HepG2 (cell line): ENCODE results near the gene TIFAB. TPM values are rescaled to one million over a fixed set of nuclear protein-coding genes. Genes with fewer than 3 reads are reported as not detected.
A peak's percentile ranks its signal among the peaks of the same experiment; 100 is the strongest.

ENCODE experiments used
- ASH2L ChIP-seq: fragments of 300-600, 200-600 bp; sonication (generic); IDR thresholded peaks from 2 replicates; pipeline ENCODE4 v1.7.0; 2017; ENCODE audit warnings: low read depth, mild to moderate bottlenecking, moderate library complexity, mixed read lengths, low read length; ENCODE audit not compliant: insufficient read length
- CEBPG ChIP-seq: IDR thresholded peaks from 2 replicates; pipeline ENCODE4 v1.6.1; 2016
- HMG20B ChIP-seq: conservative IDR thresholded peaks from 2 replicates; pipeline ENCODE4 v1.6.1; 2016; ENCODE audit warnings: missing genetic modification reagents, missing compliant biosample characterization
- KAT2B ChIP-seq: fragments of 150-350 bp; IDR thresholded peaks from 2 replicates; pipeline ENCODE4 v1.6.1; 2014; ENCODE audit warnings: low read depth, low read length, borderline replicate concordance
- KDM2A ChIP-seq: sonication (generic); formaldehyde crosslinking; IDR thresholded peaks from 2 replicates; pipeline ENCODE4 v1.4.0; 2020; ENCODE audit warnings: low read depth, missing genetic modification reagents, borderline replicate concordance
- NR2C2 ChIP-seq: sonication (generic); formaldehyde crosslinking; IDR thresholded peaks from 2 replicates; pipeline ENCODE4 v1.4.0; 2020; ENCODE audit warnings: missing genetic modification reagents, mild to moderate bottlenecking, moderate library complexity, borderline replicate concordance
- SNAI1 ChIP-seq: sonication (generic); formaldehyde crosslinking; IDR thresholded peaks from 2 replicates; pipeline ENCODE4 v1.5.0; 2020; ENCODE audit warnings: mild to moderate bottlenecking, missing genetic modification reagents, borderline replicate concordance
- SRF ChIP-seq: IDR thresholded peaks from 2 replicates; pipeline ENCODE4 v1.6.1; 2011; ENCODE audit warnings: mild to moderate bottlenecking, low read depth, low read length, moderate library complexity
- ZNF136 ChIP-seq: sonication (generic); formaldehyde crosslinking; IDR thresholded peaks from 2 replicates; pipeline ENCODE4 v1.8.1; 2022; ENCODE audit warnings: low read depth, mild to moderate bottlenecking, moderate library complexity, missing genetic modification reagents
- ZNF232 ChIP-seq: sonication (generic); formaldehyde crosslinking; IDR thresholded peaks from 2 replicates; pipeline ENCODE4 v1.4.0; 2020; ENCODE audit warnings: missing genetic modification reagents, borderline replicate concordance
- ZNF619 ChIP-seq: sonication (generic); formaldehyde crosslinking; IDR thresholded peaks from 2 replicates; pipeline ENCODE4 v1.4.0; 2020; ENCODE audit warnings: mild to moderate bottlenecking, missing genetic modification reagents
- ZSCAN20 ChIP-seq: sonication (generic); formaldehyde crosslinking; IDR thresholded peaks from 2 replicates; pipeline ENCODE4 v1.4.0; 2020; ENCODE audit warnings: missing genetic modification reagents, mild to moderate bottlenecking, borderline replicate concordance
- polyA plus RNA-seq, 8 experiments: library from polyadenylated mRNA; depleted of rRNA in 3 of 8; stranded (reverse) in 7 of 8; unstranded in 1 of 8; fragments of >200 nt; fragmentation: Illumina TruSeq in 4 of 8; extraction: Trizol in 4 of 8; gene quantifications; 2 replicates each; pipeline versions ENCODE4 v1.2.1 to v1.2.3, GENCODE V29; 2011 to 2016; ENCODE audit warnings: low read depth in 4 of 8, missing spikeins in 1 of 8, mixed read lengths in 1 of 8; ENCODE audit not compliant: insufficient read depth in 1 of 8
- total RNA-seq, 5 experiments: library from RNA; depleted of rRNA; stranded (reverse); fragments of >200 nt; fragmentation: Illumina TruSeq; extraction: Trizol; gene quantifications; 2 replicates each; pipeline ENCODE4 v1.2.3, GENCODE V29; 2016; ENCODE audit warnings: low read depth in 1 of 5
- TF ChIP-seq, protein P1 (sequence below): sonication (generic); formaldehyde crosslinking; IDR thresholded peaks from 2 replicates; pipeline ENCODE4 v1.5.1; 2020; ENCODE audit warnings: mild to moderate bottlenecking, missing genetic modification reagents
- TF ChIP-seq, protein P2 (sequence below): sonication (generic); formaldehyde crosslinking; IDR thresholded peaks from 2 replicates; pipeline ENCODE4 v1.5.1; 2020; ENCODE audit warnings: missing genetic modification reagents, mild to moderate bottlenecking, borderline replicate concordance
- TF ChIP-seq, protein P3 (sequence below): sonication (generic); formaldehyde crosslinking; IDR thresholded peaks from 2 replicates; pipeline ENCODE4 v1.5.1; 2020; ENCODE audit warnings: mild to moderate bottlenecking, missing genetic modification reagents, borderline replicate concordance

TIFAB gene
- total and polyA plus RNA-seq, 2 of the 13 experiments (the other 11 are each of a cell fraction or from before 2014, with no cell fraction given) = not detected

DNA sequence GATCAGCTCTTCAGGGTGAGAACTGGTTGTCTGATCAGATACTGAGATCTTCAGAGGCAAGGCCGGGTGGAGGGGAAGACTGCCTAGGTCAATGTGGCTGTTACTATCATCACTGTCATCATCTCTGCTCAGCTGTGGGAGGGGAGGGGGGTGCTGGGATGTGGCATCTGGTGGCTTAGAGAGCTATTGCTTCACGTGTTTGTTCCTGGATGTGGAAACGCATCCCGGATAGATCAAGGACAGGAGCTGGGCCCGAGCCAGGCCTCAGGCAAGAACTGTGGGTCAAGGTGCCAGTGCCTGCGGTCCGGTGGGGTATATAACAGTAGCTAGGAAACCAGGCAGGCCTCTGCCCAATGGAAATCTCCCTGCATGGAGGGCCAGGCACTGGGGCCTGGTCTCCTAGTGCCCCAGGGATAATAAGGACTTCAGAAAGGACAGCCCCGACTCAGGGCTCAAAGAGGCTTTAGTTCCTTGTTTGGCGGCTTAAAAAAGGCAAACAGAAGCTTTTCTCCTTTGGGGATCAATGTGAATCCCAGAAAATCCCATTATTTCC lies 30.3 kb upstream of the TIFAB start (continued):
- TF ChIP-seq, protein P1, sequence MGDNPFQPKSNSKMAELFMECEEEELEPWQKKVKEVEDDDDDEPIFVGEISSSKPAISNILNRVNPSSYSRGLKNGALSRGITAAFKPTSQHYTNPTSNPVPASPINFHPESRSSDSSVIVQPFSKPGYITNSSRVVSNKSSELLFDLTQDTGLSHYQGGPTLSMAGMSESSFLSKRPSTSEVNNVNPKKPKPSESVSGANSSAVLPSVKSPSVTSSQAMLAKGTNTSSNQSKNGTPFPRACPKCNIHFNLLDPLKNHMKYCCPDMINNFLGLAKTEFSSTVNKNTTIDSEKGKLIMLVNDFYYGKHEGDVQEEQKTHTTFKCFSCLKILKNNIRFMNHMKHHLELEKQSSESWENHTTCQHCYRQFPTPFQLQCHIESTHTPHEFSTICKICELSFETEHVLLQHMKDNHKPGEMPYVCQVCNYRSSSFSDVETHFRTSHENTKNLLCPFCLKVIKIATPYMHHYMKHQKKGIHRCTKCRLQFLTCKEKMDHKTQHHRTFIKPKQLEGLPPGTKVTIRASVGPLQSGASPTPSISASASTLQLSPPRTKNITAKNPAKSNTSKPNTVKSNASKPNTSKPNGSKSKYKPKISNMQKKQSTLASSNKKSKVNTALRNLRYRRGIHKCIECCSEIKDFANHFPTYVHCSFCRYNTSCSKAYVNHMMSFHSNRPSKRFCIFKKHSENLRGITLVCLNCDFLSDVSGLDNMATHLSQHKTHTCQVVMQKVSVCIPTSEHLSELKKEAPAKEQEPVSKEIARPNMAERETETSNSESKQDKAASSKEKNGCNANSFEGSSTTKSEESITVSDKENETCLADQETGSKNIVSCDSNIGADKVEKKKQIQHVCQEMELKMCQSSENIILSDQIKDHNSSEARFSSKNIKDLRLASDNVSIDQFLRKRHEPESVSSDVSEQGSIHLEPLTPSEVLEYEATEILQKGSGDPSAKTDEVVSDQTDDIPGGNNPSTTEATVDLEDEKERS (CRISPR knock-in tag) = peak; percentile 84; the same call in 1 of the 2 replicates
- TF ChIP-seq, protein P2, sequence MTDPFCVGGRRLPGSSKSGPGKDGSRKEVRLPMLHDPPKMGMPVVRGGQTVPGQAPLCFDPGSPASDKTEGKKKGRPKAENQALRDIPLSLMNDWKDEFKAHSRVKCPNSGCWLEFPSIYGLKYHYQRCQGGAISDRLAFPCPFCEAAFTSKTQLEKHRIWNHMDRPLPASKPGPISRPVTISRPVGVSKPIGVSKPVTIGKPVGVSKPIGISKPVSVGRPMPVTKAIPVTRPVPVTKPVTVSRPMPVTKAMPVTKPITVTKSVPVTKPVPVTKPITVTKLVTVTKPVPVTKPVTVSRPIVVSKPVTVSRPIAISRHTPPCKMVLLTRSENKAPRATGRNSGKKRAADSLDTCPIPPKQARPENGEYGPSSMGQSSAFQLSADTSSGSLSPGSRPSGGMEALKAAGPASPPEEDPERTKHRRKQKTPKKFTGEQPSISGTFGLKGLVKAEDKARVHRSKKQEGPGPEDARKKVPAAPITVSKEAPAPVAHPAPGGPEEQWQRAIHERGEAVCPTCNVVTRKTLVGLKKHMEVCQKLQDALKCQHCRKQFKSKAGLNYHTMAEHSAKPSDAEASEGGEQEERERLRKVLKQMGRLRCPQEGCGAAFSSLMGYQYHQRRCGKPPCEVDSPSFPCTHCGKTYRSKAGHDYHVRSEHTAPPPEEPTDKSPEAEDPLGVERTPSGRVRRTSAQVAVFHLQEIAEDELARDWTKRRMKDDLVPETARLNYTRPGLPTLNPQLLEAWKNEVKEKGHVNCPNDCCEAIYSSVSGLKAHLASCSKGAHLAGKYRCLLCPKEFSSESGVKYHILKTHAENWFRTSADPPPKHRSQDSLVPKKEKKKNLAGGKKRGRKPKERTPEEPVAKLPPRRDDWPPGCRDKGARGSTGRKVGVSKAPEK (CRISPR knock-in tag) = peak; percentile 78; the same call in 1 of the 2 replicates
- TF ChIP-seq NR2C2 (CRISPR knock-in tag) (peak; percentile 83), ZNF136 (CRISPR knock-in tag) (no peak), ZSCAN20 (CRISPR knock-in tag) (no peak), HMG20B (CRISPR knock-in tag) (peak; percentile 84), SNAI1 (no peak), ZNF619 (no peak), KDM2A (CRISPR knock-in tag) (peak; percentile 52; the same call in 1 of the 2 replicates), SRF (no peak), ZNF232 (CRISPR knock-in tag) (no peak), KAT2B (no peak), ASH2L (peak; percentile 31), CEBPG (peak; percentile 91)
- TF ChIP-seq, protein P3, sequence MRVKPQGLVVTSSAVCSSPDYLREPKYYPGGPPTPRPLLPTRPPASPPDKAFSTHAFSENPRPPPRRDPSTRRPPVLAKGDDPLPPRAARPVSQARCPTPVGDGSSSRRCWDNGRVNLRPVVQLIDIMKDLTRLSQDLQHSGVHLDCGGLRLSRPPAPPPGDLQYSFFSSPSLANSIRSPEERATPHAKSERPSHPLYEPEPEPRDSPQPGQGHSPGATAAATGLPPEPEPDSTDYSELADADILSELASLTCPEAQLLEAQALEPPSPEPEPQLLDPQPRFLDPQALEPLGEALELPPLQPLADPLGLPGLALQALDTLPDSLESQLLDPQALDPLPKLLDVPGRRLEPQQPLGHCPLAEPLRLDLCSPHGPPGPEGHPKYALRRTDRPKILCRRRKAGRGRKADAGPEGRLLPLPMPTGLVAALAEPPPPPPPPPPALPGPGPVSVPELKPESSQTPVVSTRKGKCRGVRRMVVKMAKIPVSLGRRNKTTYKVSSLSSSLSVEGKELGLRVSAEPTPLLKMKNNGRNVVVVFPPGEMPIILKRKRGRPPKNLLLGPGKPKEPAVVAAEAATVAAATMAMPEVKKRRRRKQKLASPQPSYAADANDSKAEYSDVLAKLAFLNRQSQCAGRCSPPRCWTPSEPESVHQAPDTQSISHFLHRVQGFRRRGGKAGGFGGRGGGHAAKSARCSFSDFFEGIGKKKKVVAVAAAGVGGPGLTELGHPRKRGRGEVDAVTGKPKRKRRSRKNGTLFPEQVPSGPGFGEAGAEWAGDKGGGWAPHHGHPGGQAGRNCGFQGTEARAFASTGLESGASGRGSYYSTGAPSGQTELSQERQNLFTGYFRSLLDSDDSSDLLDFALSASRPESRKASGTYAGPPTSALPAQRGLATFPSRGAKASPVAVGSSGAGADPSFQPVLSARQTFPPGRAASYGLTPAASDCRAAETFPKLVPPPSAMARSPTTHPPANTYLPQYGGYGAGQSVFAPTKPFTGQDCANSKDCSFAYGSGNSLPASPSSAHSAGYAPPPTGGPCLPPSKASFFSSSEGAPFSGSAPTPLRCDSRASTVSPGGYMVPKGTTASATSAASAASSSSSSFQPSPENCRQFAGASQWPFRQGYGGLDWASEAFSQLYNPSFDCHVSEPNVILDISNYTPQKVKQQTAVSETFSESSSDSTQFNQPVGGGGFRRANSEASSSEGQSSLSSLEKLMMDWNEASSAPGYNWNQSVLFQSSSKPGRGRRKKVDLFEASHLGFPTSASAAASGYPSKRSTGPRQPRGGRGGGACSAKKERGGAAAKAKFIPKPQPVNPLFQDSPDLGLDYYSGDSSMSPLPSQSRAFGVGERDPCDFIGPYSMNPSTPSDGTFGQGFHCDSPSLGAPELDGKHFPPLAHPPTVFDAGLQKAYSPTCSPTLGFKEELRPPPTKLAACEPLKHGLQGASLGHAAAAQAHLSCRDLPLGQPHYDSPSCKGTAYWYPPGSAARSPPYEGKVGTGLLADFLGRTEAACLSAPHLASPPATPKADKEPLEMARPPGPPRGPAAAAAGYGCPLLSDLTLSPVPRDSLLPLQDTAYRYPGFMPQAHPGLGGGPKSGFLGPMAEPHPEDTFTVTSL (CRISPR knock-in tag) = no peak
